Measurements from ENCODE around the gene SLC25A26.
"Not testable (repeated sequence)": the region's sequence is repeated elsewhere in the genome, so short reads cannot be mapped to it uniquely, and the experiment has no call there.

SLC25A26 gene

GRCh38 chr3:66406831-66407610 is 186.2 kb downstream of the SLC25A26 start:
- DNase-seq (ENCODE audit: low read depth in 2 of 2, low spot score in 1 of 2): no peak

GRCh38 chr3:66407611-66408218 is 186.9 kb downstream of the SLC25A26 start:
- peak; percentile 46 to 59 for DNase-seq (ENCODE audit: low read depth in 2 of 2, low spot score in 1 of 2)

GRCh38 chr3:66409771-66410754 is 189.3 kb downstream of the SLC25A26 start:
- DNase-seq (ENCODE audit: low read depth in 2 of 2, low spot score in 1 of 2): no peak

- DNase-seq (ENCODE audit: low read depth in 2 of 2, low spot score in 1 of 2): no peak
These were observed 190.2 kb downstream of the SLC25A26 start for GRCh38 chr3:66410976-66411375.

GRCh38 chr3:66411474-66411873 is 190.7 kb downstream of the SLC25A26 start:
- no peak for DNase-seq (ENCODE audit: low read depth in 2 of 2, low spot score in 1 of 2)

- DNase-seq (ENCODE audit: low read depth in 2 of 2, low spot score in 1 of 2): no peak
These were observed 191.4 kb downstream of the SLC25A26 start for GRCh38 chr3:66411961-66412887.

GRCh38 chr3:66413151-66413751 is 192.4 kb downstream of the SLC25A26 start:
- DNase-seq (ENCODE audit: low read depth in 2 of 2, low spot score in 1 of 2): no peak

- DNase-seq (ENCODE audit: low read depth in 2 of 2, low spot score in 1 of 2): no peak
These were observed 194.0 kb downstream of the SLC25A26 start for GRCh38 chr3:66414846-66415245.

- DNase-seq (ENCODE audit: low read depth in 2 of 2, low spot score in 1 of 2): no peak
These were observed 195.1 kb downstream of the SLC25A26 start for GRCh38 chr3:66415867-66416428.

GRCh38 chr3:66416556-66417304 is 195.9 kb downstream of the SLC25A26 start:
- DNase-seq (ENCODE audit: low read depth in 2 of 2, low spot score in 1 of 2): no peak

- DNase-seq (ENCODE audit: low read depth in 2 of 2, low spot score in 1 of 2): no peak
These were observed 197.7 kb downstream of the SLC25A26 start for GRCh38 chr3:66418475-66418931.

- no peak for DNase-seq (ENCODE audit: low read depth in 2 of 2, low spot score in 1 of 2)
These were observed 198.2 kb downstream of the SLC25A26 start for GRCh38 chr3:66419036-66419435.

GRCh38 chr3:66421144-66421543 is 200.3 kb downstream of the SLC25A26 start:
- not testable (repeated sequence) for DNase-seq (ENCODE audit: low read depth in 2 of 2, low spot score in 1 of 2)

- not testable (repeated sequence) for DNase-seq (ENCODE audit: low read depth in 2 of 2, low spot score in 1 of 2)
These were observed 201.1 kb downstream of the SLC25A26 start for GRCh38 chr3:66421893-66422292.

GRCh38 chr3:66423791-66424190 is 203.0 kb downstream of the SLC25A26 start:
- no peak for DNase-seq (ENCODE audit: low read depth in 2 of 2, low spot score in 1 of 2)

- DNase-seq (ENCODE audit: low read depth in 2 of 2, low spot score in 1 of 2): no peak
These were observed 204.2 kb downstream of the SLC25A26 start for GRCh38 chr3:66425032-66425431.

- no peak for DNase-seq (ENCODE audit: low read depth in 2 of 2, low spot score in 1 of 2)
These were observed 204.8 kb downstream of the SLC25A26 start for GRCh38 chr3:66425576-66426114.

GRCh38 chr3:66426135-66426534 is 205.3 kb downstream of the SLC25A26 start:
- no peak for DNase-seq (ENCODE audit: low read depth in 2 of 2, low spot score in 1 of 2)

GRCh38 chr3:66427352-66427751 is 206.6 kb downstream of the SLC25A26 start:
- DNase-seq (ENCODE audit: low read depth in 2 of 2, low spot score in 1 of 2): no peak
